IMR-90 (cell line): ENCODE data around the gene WDR76. TPM values are rescaled to one million over a fixed set of nuclear protein-coding genes. Genes with fewer than 3 reads are reported as not detected.

Experiments
- ATAC-seq: fragments of 200-7000 bp; cut with Tn5 transposase; 2 replicates; pipeline ENCODE4 v1.9.1; 2020; ENCODE audit warnings: low read depth, mild to moderate bottlenecking, moderate library complexity
- BruUV-seq: library from RNA; stranded (reverse); fragments of 400-500 nt; replicated peaks from 2 replicates; lab custom pipeline; 2021; lab: Mats Ljungman, UMichigan
- CTCF ChIA-PET: fragments of 300-600 bp; formaldehyde crosslinking; extraction: SDS; loops from one replicate; lab custom pipeline; 2021; ENCODE audit warnings: antibody characterized with exemption; lab: Yijun Ruan, JAX
- POLR2A ChIA-PET: fragments of 300-600 bp; sonication (Branson Sonifier 250); formaldehyde crosslinking; loops from one replicate; lab custom pipeline; 2022; ENCODE audit warnings: antibody characterized with exemption; ENCODE audit not compliant: unreplicated experiment; lab: Charles Lee
- DNase-seq: peaks from one replicate; pipeline ENCODE4 v3.0.0; 2013
- H2AFZ ChIP-seq: replicated peaks from 2 replicates; pipeline ENCODE3; 2013; ENCODE audit warnings: low read length, mild to moderate bottlenecking; ENCODE audit not compliant: poor library complexity
- H2AK5ac ChIP-seq: 2 replicates; pipeline ENCODE4 v1.6.1; 2013; ENCODE audit warnings: low read depth, low read length, inconsistent platforms
- H2AK9ac ChIP-seq: replicated peaks from 2 replicates; pipeline ENCODE3; 2013; ENCODE audit warnings: mild to moderate bottlenecking, low read depth, low read length, moderate library complexity; ENCODE audit not compliant: poor library complexity
- H2BK120ac ChIP-seq: 2 replicates; pipeline ENCODE4 v1.6.1; 2013; ENCODE audit warnings: low read depth, low read length, inconsistent platforms
- H2BK15ac ChIP-seq: 3 replicates; pipeline ENCODE4 v1.6.1; 2013; ENCODE audit warnings: low read depth, low read length, inconsistent platforms
- H2BK20ac ChIP-seq: 2 replicates; pipeline ENCODE4 v1.6.1; 2013; ENCODE audit warnings: low read depth, mild to moderate bottlenecking, inconsistent platforms, low read length, moderate library complexity
- H2BK5ac ChIP-seq: 2 replicates; pipeline ENCODE4 v1.6.1; 2013; ENCODE audit warnings: mild to moderate bottlenecking, low read depth, low read length, inconsistent platforms; ENCODE audit not compliant: poor library complexity, severe bottlenecking
- H3K14ac ChIP-seq: replicated peaks from 2 replicates; pipeline ENCODE4 v1.6.1; 2013; ENCODE audit warnings: low read depth, low read length, inconsistent platforms
- H3K18ac ChIP-seq: 2 replicates; pipeline ENCODE4 v1.6.1; 2013; ENCODE audit warnings: low read depth, low read length, control low read depth
- H3K23ac ChIP-seq: 2 replicates; pipeline ENCODE4 v1.6.1; 2013; ENCODE audit warnings: low read depth, low read length, inconsistent platforms
- H3K27ac ChIP-seq: 2 replicates; pipeline ENCODE4 v1.5.1; 2013; ENCODE audit warnings: mild to moderate bottlenecking, control low read depth, low read length; ENCODE audit not compliant: insufficient read depth
- H3K27me3 ChIP-seq: 2 replicates; pipeline ENCODE4 v1.6.1; 2013; ENCODE audit warnings: low read length; ENCODE audit not compliant: control insufficient read depth, insufficient read depth
- H3K36me3 ChIP-seq: 2 replicates; pipeline ENCODE4 v1.6.1; 2013; ENCODE audit warnings: low read length, mixed read lengths; ENCODE audit not compliant: control insufficient read depth, insufficient read depth
- H3K4ac ChIP-seq: 2 replicates; pipeline ENCODE4 v1.6.1; 2013; ENCODE audit warnings: low read depth, low read length, inconsistent platforms
- H3K4me1 ChIP-seq: 2 replicates; pipeline ENCODE4 v1.6.1; 2013; ENCODE audit warnings: low read length, mixed read lengths; ENCODE audit not compliant: control insufficient read depth, insufficient read depth
- H3K4me2 ChIP-seq: 2 replicates; pipeline ENCODE4 v1.6.1; 2013; ENCODE audit warnings: low read depth, mild to moderate bottlenecking, control low read depth, low read length, moderate library complexity
- H3K4me3 ChIP-seq: 2 replicates; pipeline ENCODE4 v1.5.1; 2013; ENCODE audit warnings: low read depth, mild to moderate bottlenecking, control low read depth, low read length, moderate library complexity; ENCODE audit not compliant: insufficient read depth
- H3K56ac ChIP-seq: 2 replicates; pipeline ENCODE4 v1.6.1; 2013; ENCODE audit warnings: low read length, inconsistent platforms; ENCODE audit not compliant: insufficient read depth; ENCODE audit errors: extremely low read depth
- H3K79me1 ChIP-seq, 2 experiments: 2 replicates each; pipeline ENCODE4 v1.6.1; 2013; ENCODE audit warnings: low read length in 2 of 2, inconsistent platforms in 1 of 2, low read depth in 1 of 2
- H3K9ac ChIP-seq: 2 replicates; pipeline ENCODE4 v1.6.1; 2013; ENCODE audit warnings: low read depth, low read length, control low read depth
- H3K9me1 ChIP-seq: 2 replicates; pipeline ENCODE4 v1.6.1; 2013; ENCODE audit warnings: low read length, inconsistent platforms; ENCODE audit not compliant: insufficient read depth
- H3K9me3 ChIP-seq: 2 replicates; pipeline ENCODE4 v1.6.1; 2013; ENCODE audit warnings: low read length; ENCODE audit not compliant: control insufficient read depth, insufficient read depth
- H4K20me1 ChIP-seq: 2 replicates; pipeline ENCODE4 v1.6.1; 2013; ENCODE audit warnings: low read length, inconsistent platforms; ENCODE audit not compliant: insufficient read depth
- H4K5ac ChIP-seq: 2 replicates; pipeline ENCODE4 v1.6.1; 2013; ENCODE audit warnings: mild to moderate bottlenecking, low read depth, low read length, control low read depth
- H4K8ac ChIP-seq, 2 experiments: 2 replicates each; pipeline ENCODE4 v1.6.1; 2013; ENCODE audit warnings: low read depth in 2 of 2, low read length in 2 of 2, control low read depth in 1 of 2, inconsistent platforms in 1 of 2
- H4K91ac ChIP-seq: 2 replicates; pipeline ENCODE4 v1.6.1; 2013; ENCODE audit warnings: low read depth, low read length, inconsistent platforms; ENCODE audit not compliant: insufficient read depth
- CHD1 ChIP-seq: IDR thresholded peaks from 2 replicates; pipeline ENCODE4 v1.6.1; 2012; ENCODE audit warnings: low read depth, low read length, improper control_type of control experiment
- MAZ ChIP-seq: IDR thresholded peaks from 2 replicates; pipeline ENCODE4 v1.6.1; 2012; ENCODE audit warnings: low read depth, mild to moderate bottlenecking, low read length, improper control_type of control experiment, moderate library complexity, borderline replicate concordance
- POLR2A ChIP-seq: IDR thresholded peaks from 2 replicates; pipeline ENCODE4 v1.6.1; 2012; ENCODE audit warnings: mild to moderate bottlenecking, low read depth, low read length
- USF2 ChIP-seq: fragments of 150-350 bp; IDR thresholded peaks from 2 replicates; pipeline ENCODE4 v1.6.1; 2017; ENCODE audit warnings: mild to moderate bottlenecking, antibody characterized with exemption, low read length, low read depth
- WGBS, 2 experiments: methylation state at CpG; one replicate each; pipeline versions ENCODE4 v1.1.5 to v1.1.7; 2013; ENCODE audit warnings: missing lambda C conversion rate in 2 of 2; ENCODE audit not compliant: insufficient read length in 1 of 2; ENCODE audit errors: extremely low coverage in 2 of 2; 5-methylcytosine and 5-hydroxymethylcytosine counted together
- dilution Hi-C: fragments of 300-500 bp; cut with HindIII; formaldehyde crosslinking; loops from one replicate; pipeline ENCODE4 v1.14.3; 2018; ENCODE audit warnings: low sequenced_read_pairs; ENCODE audit not compliant: unreplicated experiment
- in situ Hi-C: fragments of 300-500 bp; cut with MboI; formaldehyde crosslinking; loops from 3 replicates; pipeline ENCODE4 v1.14.3; 2019; ENCODE audit warnings: low sequenced_read_pairs, inconsistent platforms, mixed read lengths
- intact Hi-C: fragments of 100-400 bp; cut with micrococcal nuclease; formaldehyde crosslinking; loops from 2 replicates; pipeline ENCODE4 v1.10.0; 2022
- polyA plus RNA-seq, 3 experiments: library from polyadenylated mRNA; depleted of rRNA; stranded (reverse); fragments of >200 nt; gene quantifications; 2 replicates each; pipeline ENCODE4 v1.2.3, GENCODE V29; 2012; ENCODE audit warnings: low replicate concordance in 1 of 3
- total RNA-seq: library from RNA; depleted of rRNA; stranded (reverse); fragments of >200 nt; gene quantifications from 2 replicates; pipeline ENCODE4 v1.2.3, GENCODE V29; 2012

Gene WDR76
- total and polyA plus RNA-seq, 2 of the 4 experiments (the other 2 are of a cell fraction): 4.8 to 25.8 TPM

GRCh38 chr15:43868406-43868805, 41.6 kb downstream of the WDR76 start:
- ATAC-seq: no peak
- ChIA-PET CTCF (interaction anchor here (0.8 kb wide), 1 partner anchor 633 kb away, joined by 4 read pairs; no protein-coding TSS in a partner anchor), POLR2A (no interaction called here)
- no peak overlapping the region for H2BK20ac ChIP-seq
- no peak overlapping the region for H2AK5ac ChIP-seq
- DNase-seq: no peak
- TF ChIP-seq CHD1 (no peak), POLR2A (no peak), USF2 (no peak), MAZ (no peak)
- H3K23ac ChIP-seq: no peak overlapping the region
- no peak overlapping the region for H4K5ac ChIP-seq
- no peaks in the 10 kb centered on the region for H3K9me1 ChIP-seq
- H2BK15ac ChIP-seq: no peak overlapping the region
- no CpG with 5 or more reads among the region's 2 CpGs for WGBS, 2 experiments
- no peak overlapping the region for H2BK5ac ChIP-seq
- no peaks in the 10 kb centered on the region for H4K20me1 ChIP-seq
- no TSS peak for BruUV-seq
- no peak overlapping the region for H4K91ac ChIP-seq
- H3K79me1 ChIP-seq: no peaks in the 10 kb centered on the region; a peak in 1 of 4 replicates
- no peak overlapping the region for H3K9ac ChIP-seq
- H3K4me2 ChIP-seq: no peak overlapping the region
- no peaks in the 10 kb centered on the region for H3K9me3 ChIP-seq
- H2AK9ac ChIP-seq: no peak overlapping the region
- no peak overlapping the region for H3K4ac ChIP-seq
- H4K8ac ChIP-seq: no peak overlapping the region
- H3K36me3 ChIP-seq: peaks cover 7% of the 10 kb centered on the region
- no peak overlapping the region for H3K56ac ChIP-seq
- no peak overlapping the region for H3K14ac ChIP-seq
- no peaks in the 10 kb centered on the region for H3K27me3 ChIP-seq
- dilution Hi-C loops: no loop called here
- no peak overlapping the region for H2AFZ ChIP-seq
- no peaks in the 10 kb centered on the region for H3K4me1 ChIP-seq
- no peak overlapping the region for H3K18ac ChIP-seq
- no peak overlapping the region for H2BK120ac ChIP-seq
- in situ Hi-C loops: no loop called here
- no peak overlapping the region for H3K4me3 ChIP-seq
- intact Hi-C loops: no loop called here
- H3K27ac ChIP-seq: no peak overlapping the region
